ENCODE results near the gene TRAF3. TPM values are rescaled to one million over a fixed set of nuclear protein-coding genes. Genes with fewer than 3 reads are reported as not detected.

The TRAF3 gene, protein sequence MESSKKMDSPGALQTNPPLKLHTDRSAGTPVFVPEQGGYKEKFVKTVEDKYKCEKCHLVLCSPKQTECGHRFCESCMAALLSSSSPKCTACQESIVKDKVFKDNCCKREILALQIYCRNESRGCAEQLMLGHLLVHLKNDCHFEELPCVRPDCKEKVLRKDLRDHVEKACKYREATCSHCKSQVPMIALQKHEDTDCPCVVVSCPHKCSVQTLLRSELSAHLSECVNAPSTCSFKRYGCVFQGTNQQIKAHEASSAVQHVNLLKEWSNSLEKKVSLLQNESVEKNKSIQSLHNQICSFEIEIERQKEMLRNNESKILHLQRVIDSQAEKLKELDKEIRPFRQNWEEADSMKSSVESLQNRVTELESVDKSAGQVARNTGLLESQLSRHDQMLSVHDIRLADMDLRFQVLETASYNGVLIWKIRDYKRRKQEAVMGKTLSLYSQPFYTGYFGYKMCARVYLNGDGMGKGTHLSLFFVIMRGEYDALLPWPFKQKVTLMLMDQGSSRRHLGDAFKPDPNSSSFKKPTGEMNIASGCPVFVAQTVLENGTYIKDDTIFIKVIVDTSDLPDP
- total RNA-seq = 14.0 and 21.6 TPM in 2 replicates

GRCh38 chr14:102776761-102777710, at the start of gene TRAF3:
Gene TRAF3, plus strand, starts transcription at chr14:102777449. Its CDS starts 92,753 bp downstream, at chr14:102870202.

GRCh38 chr14:102922490-102923200, 145.4 kb downstream of the TRAF3 start, which contains the start of gene AMN:
Gene AMN, plus strand, starts transcription at chr14:102922663. Its CDS starts 26 bp downstream, at chr14:102922689.

Other genes starting within 250 kb of the TRAF3 start
- 11.6 and 13.1 TPM in 2 replicates for gene RCOR1, start 184.8 kb upstream of the TRAF3 start, total RNA-seq
- 0.08 TPM in 1 of 2 replicates, not detected in the other for gene AMN, start 145.2 kb downstream of the TRAF3 start, total RNA-seq

Data from epithelial cell of alveolus of lung (primary cell).